HG03442 (cell line): ENCODE measurements around the gene PRKCA.
"Not testable (repeated sequence)": the region's sequence is repeated elsewhere in the genome, so short reads cannot be mapped to it uniquely, and the experiment has no call there.

Experiments
- ATAC-seq: cut with Tn5 transposase; IDR thresholded peaks from one replicate; pipeline ENCODE4 v1.9.1; 2021; ENCODE audit warnings: mild to moderate bottlenecking, moderate library complexity; ENCODE audit not compliant: unreplicated experiment

Gene PRKCA

DNA sequence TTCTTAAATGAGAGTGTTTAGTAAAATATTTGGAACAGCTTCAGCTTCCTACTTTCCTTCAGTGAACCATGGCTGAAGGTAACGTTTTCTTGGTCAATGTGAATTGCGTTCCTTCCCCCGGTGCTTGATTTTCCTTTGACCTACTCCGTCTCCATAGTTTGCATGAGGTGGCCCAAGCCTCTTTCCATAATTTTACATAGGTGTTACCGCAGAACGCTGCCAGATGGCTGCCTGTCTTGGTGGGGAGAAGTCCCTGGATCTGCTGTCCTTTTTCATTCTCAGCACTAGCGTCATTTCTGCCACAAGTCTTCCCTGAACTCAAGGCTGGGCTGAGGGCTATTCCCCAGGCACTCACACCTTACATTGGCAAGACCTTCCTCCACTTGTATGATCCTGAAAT lies 178.4 kb downstream of the PRKCA start:
- ATAC-seq = no peak

DNA sequence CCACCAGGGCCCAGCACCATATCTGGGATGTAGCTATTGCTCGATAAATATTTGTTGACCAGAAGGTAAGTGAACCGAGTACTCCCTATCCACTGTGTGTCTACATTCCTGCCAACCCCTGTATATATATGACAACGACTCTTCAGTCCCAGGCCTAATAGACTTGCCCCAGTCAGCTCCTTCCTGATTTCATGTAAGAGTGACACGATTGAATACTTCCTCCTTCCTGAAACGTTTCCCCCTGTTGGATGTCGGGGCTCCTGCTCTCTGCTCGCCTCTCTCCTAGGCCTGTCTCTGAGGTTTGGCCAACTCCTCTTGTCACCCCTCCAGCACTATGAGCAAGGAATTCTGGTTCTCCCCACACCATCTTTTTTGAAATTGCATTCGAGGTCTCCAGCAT lies 178.9 kb downstream of the PRKCA start:
- ATAC-seq = no peak

DNA sequence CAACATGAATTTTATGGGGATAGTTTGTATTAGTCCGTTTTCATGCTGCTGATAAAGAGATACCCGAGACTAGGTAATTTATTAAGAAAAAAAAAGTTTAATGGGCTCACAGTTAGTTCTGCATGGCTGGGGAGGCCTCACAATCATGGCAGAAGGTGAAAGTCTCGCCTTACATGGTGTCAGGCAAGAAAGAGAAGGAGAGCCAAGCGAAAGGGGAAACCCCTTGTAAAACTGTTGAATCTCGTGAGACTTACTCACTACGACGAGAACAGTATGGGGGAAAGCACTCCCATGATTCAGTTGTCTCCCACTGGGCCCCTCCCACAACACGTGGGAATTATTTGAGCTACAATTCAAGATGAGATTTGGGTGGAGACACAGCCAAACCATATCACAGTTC lies 181.5 kb downstream of the PRKCA start:
- no peak for ATAC-seq

DNA sequence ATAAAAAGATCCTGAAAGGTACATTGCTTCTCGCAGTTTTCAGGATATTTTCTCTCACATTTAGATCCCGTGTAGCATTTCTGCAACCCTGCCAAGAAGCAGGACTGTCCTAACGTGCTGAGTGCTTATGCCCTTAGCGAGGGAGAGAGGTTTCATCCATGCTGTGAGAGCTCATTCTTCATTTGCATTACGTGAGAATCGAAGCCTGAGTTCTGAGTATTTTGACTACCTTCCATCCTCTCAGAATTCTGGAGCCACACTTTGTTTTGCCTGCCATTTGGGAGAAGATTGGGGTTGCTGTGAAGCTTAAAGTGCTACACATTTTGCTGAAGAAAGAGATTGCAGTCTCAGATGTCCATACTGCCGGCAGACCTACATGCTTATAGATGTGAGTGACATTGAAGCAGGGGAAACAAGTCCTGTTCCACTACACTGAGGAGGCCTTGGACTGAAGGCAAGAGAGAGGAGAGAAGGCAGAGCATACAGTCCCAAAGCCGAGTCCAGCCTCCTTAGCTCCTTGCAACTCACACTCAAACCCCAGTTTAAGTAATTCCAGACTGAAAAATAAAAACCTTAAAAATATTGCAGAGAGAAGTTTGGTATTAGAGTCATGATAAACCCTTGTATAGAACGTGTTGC lies 183.0 kb downstream of the PRKCA start:
- ATAC-seq = no peak

DNA sequence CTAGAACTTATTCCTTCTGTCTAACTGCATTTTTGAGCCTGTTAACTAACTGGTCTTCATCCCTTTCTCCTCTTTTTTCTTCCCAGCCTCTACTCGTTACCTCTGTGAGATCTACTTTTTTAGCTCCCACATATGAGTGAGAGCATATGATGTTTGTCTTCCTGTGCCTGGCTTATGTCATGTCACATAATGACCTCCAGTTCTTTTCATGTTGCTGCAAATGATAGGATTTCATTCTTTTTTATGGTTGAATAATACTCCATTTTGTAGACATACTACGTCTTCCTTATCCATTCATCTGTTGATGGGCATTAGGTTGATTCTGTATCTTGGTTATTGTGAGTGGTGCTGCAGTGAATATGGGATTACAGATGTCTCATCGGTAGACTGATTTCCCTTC lies 184.7 kb downstream of the PRKCA start:
- ATAC-seq = no peak

DNA sequence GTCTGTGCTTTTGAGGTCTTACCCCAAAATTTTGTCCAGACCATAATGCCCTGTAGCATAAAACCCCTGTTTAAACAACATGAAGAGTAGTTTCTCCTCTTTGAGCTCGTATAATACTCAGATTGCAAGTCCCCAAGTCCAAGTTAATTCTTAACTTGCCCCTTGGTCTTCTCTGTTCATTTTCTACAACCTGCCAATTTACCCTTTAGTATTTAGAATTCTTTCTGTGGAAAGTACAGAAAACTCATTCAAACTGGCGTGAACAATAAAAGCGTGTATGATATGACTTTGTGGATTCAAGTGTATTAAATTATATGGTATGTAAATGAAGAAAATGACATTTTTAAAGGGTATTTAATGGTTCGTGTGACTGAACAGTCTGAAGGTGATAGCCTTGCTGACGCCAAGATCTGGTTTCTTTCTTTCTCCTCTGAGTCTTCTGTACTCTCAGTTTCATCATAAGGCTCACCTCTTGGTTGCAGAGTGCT lies 185.6 kb downstream of the PRKCA start:
- ATAC-seq = no peak

DNA sequence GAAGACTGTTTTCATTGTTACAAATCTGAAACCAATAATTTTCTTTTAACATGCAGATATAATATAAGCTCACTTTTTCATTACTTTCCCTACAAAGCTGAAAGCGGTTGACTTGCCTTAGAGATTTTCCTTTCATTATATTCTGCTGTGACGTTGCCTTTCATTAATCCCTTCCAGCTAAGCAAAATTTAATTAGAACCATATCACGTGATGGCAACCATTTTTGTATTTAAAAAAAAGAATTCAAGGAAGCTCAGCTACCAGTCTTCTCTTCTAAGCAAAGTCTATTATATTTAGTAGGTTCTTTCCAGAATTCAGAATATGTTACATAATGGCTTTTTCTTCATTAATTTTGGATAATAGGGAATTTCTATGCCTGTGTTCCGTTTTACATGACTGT lies 186.5 kb downstream of the PRKCA start:
- no peak for ATAC-seq

DNA sequence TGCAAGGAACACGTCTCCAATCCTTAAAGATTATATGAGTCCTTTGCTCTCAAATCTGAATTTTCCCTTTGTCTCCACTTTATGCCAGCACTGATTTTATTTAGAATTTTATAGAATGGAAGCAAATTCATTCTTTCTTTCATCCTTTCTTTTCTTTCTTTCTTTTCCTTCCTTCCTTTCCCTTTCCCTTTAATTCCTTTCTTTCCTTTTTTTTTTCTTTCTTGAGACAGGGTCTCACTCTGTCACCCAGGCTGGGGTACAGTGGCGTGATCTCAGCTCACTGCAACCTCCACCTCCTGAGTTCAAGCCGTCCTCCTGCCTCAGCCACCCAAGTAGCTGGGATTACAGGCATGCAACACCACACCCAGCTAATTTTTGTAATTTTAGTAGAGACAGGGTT lies 187.2 kb downstream of the PRKCA start:
- not testable (repeated sequence) for ATAC-seq

DNA sequence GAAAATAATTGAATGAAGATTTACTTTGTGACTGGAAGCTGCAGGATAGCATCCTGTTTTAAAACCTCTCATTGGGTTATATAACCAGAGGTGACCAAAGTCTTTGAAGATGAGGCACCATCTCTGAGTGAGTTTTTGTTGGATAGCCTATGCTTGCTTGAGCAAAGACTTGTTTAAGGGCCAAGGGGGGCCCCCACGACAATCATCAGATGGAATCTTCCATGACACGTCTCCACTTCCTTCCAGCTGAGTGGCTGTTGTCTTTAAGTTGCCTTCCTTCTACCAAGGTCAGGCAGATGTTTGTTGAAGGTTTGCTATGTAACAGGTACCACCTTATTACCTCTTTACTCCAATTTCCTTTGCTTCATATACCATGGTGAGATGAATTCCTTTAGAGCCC lies 188.8 kb downstream of the PRKCA start:
- no peak for ATAC-seq

DNA sequence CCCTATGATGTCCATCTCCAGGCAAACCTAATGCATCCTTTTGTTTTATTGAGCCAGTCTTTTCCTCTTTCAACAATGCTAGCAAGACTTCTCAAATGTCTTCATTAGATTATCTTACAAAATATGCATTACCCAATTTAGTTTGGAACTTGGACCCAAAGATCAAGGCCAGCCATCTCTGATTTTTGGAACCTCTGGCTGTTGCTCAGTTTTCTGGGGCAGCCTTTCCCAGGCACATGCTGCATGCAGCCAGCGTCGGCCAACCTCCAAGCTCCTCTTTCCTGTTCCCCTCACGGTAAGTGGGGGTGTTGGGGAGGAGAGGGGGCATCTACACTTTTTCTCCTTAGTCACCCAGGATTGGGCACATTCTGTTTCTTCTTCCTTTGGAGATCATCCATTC lies 189.3 kb downstream of the PRKCA start:
- no peak for ATAC-seq

DNA sequence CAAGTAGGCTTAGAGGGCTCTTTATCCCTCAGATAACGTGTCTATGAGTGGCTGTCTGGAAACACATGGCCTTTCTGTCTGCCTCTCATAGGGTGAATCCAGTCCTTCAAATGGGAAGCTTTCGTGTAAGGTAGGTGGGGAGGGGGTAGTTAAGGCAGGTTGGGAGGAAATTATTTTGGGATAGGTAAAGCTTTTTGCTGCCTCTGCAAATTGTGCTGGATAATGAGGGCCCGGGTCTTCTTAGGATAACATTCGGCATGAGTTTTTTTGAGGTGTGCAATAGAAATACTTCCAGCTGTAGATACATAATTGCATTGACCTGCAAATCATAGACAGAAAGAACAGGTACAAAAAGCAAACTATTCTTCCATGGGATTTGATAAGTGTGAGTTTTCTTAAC lies 189.7 kb downstream of the PRKCA start:
- ATAC-seq = no peak

DNA sequence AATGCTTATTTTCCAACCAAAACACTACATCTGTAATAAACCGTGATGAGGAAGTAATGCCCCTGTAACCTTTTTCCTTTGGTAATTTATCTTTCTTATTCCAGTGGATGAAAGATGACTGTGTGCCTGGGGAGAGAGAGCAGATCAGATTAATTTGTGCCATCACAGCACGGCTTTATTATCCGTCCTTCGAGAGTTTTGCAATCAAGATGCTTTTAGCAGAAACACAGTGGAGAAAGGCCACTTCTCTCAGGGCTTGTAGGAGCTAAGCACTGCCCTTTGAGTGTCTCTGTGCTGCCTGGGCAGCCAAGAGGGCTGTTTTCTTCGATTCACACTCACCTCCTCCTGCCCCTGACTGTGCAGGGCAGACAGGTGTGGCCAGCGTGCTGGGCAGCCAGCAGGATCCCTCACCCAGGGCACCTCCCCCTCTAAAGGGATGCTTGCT lies 190.2 kb downstream of the PRKCA start:
- no peak for ATAC-seq

DNA sequence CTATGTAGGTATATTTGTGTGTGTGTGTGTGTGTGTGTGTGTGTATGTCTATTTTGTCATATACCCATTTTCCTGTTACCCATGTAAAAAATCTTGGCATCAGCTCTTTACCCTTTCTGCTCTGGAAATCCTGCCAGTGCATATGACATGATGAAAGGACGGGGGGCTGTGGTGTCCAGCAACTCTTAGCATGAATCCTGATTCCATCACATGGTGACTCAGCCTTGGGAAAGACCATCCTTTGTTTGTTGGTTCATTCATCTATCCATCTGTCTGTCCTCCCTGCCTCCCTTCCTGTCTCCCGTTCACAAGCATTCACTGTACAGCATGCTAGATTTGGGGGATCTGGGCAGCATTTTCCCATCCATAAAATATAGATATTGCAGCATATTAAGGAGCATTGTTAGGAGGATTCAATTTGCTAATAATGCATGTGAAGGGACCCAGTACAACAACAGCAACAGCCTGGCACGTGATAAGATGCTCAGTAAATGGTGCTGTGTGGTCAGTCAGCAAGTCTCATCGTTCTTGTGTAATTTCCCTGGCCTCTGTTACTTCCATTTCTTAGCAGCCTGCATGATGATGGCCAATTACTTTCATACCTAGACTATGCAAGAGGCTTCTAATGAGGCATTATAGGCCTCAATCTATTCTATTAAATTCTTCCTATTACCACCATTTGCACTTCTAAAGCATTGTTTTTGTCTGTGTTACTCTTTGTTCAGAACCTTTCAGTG lies 191.0 kb downstream of the PRKCA start:
- ATAC-seq = no peak

DNA sequence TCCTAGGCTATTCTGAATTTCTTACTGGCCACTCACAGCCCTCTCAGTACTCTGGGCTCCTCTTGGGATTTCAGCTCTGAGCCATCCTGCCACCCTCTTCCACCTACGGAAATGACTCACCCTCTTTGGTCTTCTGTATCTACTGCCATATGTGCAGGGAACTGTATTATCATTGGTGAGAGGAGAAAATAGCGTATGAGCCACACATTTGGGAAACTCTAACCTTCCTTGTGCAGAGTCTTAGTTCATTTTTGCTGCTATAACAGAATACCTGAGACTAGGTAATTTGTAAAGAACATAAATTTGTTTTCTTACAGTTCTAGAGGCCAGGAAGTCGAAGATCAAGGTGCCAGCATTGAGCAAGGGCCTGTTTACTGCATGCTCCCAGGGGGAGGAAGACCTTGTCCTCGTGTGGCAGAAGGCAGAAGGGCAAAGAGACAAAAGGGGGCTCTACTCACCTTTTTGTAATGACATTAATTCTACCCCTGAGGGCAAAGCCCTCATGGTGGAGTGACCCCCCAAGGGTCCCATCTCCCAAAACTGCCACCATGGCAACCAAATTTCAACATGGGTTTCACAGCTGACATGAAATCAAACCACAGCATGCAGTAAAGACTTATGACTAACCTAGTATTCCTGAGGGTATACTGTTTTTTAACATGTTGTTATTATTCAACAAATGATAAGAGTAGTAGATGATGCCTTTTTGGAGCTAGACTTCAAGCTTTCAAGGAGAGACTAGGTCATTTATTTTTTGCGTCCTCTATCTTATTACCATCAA lies 191.8 kb downstream of the PRKCA start:
- no peak for ATAC-seq

DNA sequence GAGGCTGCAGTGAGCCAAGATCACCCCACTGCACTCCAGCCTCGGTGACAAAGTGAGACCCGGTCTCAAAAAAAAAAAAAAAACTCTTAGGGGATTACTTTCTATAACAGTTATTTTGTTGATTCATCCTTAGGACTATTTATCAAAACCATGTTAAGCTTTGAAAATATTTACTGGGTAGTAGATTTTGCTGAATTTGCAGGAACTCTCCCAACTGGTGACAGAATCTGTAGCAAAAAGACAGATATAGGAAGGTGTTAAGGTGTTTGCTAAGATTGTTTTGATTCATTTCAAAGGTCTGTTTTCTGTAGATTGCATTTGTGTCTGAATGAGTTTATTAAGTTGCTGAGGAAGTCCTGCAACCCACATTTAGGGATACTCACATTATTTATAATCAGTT lies 192.6 kb downstream of the PRKCA start:
- no peak for ATAC-seq

DNA sequence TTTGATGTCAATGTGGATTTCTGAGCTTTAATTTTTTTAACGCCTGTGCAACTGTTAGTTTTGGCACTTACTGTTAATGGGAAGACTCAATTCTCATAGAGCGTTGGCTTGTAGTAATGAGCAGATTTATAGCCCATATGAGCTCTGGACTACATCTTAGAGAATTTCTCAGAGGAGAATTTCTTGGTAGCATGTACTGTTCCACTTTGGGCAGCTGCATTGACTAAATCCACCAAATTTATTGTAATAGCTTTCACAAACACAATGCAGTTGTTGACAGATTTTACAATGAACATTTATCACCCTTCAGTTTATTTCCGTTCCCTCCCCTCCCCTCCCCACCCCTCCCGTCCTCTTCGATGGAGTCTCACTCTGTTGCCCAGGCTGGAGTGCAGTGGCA lies 193.9 kb downstream of the PRKCA start:
- ATAC-seq = no peak

DNA sequence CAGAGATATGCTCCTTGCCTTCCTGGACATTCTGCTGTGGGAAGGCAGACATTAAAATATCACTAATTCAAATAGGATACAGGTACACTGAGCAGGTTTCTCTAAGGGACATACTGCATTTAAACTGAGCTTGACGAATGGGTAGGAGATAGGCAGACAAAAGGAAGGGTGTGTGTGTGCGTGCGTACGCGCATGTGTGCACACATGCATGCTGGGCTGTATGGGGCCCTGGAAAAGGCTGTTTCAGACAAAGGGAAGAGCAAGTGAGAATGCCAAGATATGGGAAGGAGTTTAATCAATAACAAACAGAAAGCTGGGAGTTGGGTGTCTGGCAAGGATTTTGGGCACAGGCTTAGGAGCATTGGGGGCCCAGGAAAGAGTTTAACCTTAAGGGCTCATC lies 196.2 kb downstream of the PRKCA start:
- no peak for ATAC-seq

DNA sequence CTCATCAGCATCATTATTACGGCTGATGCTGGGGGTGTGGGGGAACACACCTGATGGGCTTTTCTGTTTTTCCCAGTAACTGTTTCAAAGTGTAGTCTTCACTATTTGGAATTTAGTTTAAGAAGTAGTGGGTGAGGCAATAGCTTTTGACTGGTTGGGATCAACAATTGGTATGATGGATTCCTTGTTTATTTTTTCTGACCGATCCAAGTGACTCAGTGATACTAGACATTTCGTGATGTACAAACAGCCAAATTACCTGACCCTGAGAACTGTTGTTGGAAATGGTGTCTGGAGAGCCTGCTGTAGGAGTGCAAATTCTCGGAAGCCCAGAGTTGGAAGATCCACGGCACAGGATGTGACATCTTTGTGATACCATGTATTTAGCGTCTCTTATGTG lies 204.2 kb downstream of the PRKCA start:
- no peak for ATAC-seq

DNA sequence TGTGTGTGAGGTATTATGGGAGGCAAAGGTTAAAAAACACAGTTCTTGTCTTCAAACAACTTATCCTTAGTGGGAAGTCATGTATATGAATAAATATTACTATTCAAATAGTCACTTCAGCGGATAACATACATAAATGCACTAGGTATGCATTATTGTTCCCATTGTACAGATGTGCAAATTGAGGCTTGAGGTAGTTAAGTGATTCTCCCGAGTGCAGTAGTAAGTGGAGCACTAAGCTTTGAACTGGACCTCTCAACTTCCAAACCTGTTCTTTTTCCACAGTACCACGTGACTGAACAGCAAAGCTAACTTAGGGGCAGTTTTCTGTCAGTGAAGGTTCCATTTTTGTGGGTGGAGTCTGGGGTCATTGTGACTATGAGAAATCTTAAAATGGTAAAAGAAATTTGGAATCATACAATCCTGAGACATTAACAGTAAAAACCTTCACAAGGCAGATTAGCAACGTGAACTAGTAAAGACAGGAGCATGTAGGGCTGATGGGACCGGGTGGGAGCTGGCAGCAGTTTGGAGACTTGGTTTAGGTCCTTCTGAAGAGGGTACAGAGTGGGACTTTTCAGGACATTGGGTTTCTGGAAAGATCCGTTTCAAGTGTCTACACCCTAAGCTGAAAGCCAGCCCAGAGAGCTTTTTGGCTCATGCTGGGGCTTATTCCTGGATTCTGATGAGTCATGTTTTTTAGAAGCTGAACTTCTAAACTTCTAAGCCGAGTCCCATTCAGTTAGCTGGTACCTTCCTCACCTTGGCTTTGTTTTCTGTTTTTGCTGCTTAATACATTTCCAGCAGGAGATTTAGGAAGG lies 204.9 kb downstream of the PRKCA start:
- ATAC-seq = no peak

DNA sequence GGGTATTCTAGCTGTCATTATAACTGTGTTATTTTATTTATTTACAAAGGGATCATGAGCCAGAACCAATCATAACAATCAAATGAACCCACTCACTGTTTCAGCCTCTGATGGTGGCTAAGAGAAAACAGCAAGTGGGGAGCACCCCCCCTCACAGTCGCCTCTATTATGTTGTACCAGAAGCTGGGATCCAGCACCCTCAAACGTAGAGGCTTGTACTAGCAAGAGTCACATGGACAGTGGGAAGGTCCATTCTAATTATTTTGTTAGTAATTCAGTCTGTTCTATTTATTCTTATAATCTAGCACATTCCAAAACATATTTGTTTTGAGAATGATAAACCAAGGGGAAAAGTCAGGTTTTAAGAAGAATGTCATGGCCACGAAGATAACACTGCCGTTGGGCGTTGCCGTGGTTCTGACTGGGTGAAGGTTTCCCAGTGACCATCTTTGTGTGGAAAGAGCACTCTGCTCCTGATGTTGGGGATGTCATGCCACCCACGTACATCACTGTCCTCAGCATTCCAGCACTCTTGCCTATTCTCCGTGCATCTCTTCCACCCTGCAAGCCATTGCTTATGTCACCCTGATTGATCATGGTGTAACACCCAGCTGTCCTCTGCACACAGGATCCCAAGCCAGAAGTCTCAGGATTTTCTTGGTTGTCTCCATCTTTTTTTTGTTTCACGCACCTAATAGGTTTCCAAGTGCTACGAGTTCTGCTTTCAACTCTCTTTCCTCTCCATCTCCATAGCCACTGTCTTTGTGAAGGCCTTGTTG lies 205.8 kb downstream of the PRKCA start:
- no peak for ATAC-seq
